ENCODE data around the gene SLC25A43. TPM values are rescaled to one million over a fixed set of nuclear protein-coding genes. Genes with fewer than 3 reads are reported as not detected.
A peak's percentile ranks its signal among the peaks of the same experiment; 100 is the strongest.
"Not testable (repeated sequence)": the region's sequence is repeated elsewhere in the genome, so short reads cannot be mapped to it uniquely, and the experiment has no call there.

The SLC25A43 gene
- total and polyA plus RNA-seq, 3 experiments from 2014 or later: 7.6 to 11.8 (median 10.6) TPM

DNA sequence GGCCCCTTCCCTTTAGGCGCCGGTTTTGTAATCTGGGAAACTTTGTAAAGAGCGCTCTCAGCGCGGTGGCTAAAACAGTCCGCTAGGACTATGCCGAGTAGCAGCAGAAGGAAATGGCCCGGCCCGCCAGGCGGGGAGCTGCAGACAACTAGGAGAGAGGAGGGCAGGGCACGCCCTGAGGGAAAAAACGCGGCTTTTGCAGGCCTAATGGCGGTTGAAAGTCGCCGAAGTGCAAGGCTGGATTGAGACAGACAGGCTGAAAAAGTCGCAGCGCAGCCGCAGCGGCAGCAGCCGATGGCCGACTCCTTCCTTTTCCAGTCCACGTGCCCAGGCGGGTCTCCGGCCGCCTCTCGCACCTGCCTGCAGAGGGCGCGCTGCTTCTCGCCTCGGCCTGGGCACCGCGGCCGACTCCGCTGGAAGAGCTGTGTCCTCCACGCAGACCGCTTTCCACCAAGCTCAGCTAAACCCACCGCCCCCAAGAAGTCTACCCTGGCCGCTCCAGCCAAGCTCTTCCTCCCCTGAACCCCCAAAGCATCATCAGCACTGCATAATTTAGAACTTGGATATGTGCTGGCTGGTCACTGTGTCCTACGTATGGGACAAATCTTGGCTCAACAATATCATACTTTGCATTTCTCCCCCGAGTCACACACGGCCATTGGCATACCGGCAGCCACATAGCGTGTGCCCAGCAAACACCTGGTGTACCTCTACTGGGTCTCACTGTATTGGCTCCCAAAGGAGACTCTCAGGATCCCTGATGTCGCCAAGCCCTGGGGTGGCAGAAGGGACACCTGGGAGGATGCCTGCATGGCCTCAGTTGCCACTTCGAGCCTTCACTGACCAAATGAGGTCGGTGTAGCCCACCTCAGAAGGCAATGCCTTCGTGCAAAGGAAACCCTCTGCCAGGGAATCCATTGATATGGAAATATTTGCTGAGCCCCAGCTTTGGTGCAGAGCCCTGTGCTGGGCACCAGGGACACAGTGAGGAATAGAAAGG is 83.6 kb downstream of the SLC25A43 start:
- Mint-ChIP-seq H3K27me3 (peaks cover 0 to 1% of the 10 kb centered on the region in 2 donors), H3K9me3 (no peaks in the 10 kb centered on the region), H3K4me1 (peaks cover 7 to 10% (median 8%) of the 10 kb centered on the region in 3 donors), H3K36me3 (no peaks in the 10 kb centered on the region), H3K27ac (peak overlapping the region in 7 of 8 donors; percentile 37 to 80 (median 48)), H3K4me3 (peak overlapping the region; percentile 41 to 89 (median 81))
- H3K36me3 ChIP-seq (ENCODE audit: insufficient read depth, low read length): no peaks in the 10 kb centered on the region
- H3K4me1 ChIP-seq (ENCODE audit: insufficient read depth, low read length): peaks cover 4% of the 10 kb centered on the region
- no peaks in the 10 kb centered on the region for H3K9me3 ChIP-seq (ENCODE audit: low read length)
- no peaks in the 10 kb centered on the region for H3K27me3 ChIP-seq (ENCODE audit: insufficient read depth, low read length, poor library complexity, severe bottlenecking)
- DNase-seq: peak; percentile 44 to 64 (median 54)
- no peak overlapping the region for H3K27ac ChIP-seq (ENCODE audit: low read depth, low read length)
- ChIA-PET CTCF (interaction anchor here (0.8 to 5.9 kb wide), 12 partner anchors 9 to 400 kb away, joined by 3 to 32 read pairs (median 5); partner anchors contain the start of gene SLC25A5), POLR2A (interaction anchor here (0.5 kb wide), 1 partner anchor 208 kb away, joined by 3 read pairs; no protein-coding TSS in a partner anchor)
- peak overlapping the region; percentile 37 for H3K4me3 ChIP-seq (ENCODE audit: low read length)

DNA sequence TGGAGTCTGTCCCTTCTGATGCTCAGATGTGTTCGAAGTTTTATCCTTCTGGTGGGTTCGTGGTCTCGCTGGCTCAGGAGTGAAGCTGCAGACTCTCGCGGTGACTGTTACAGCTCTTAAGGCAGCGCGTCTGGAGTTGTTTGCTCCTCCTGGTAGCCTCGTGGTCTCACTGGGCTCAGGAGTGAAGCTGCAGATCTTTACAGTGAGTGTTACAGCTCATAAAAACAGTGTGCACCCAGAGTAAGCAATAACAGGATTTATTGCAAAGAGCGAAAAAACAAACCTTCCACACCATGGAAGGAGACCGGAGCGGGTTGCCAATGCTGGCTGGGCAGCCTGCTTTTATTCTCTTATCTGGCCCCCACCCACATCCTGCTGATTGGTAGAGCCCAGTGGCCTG is 87.6 kb downstream of the SLC25A43 start:
- H3K36me3 Mint-ChIP-seq: no peaks in the 10 kb centered on the region
- no peak overlapping the region for H3K27ac Mint-ChIP-seq
- ChIA-PET POLR2A (no interaction called here), CTCF (no interaction called here)
- no peak overlapping the region for H3K4me3 Mint-ChIP-seq
- peaks cover 0 to 3% of the 10 kb centered on the region in 2 donors for H3K27me3 Mint-ChIP-seq
- Histone ChIP-seq H3K4me1 (ENCODE audit: insufficient read depth, low read length) (peaks cover 4% of the 10 kb centered on the region), H3K36me3 (ENCODE audit: insufficient read depth, low read length) (no peaks in the 10 kb centered on the region), H3K27me3 (ENCODE audit: insufficient read depth, low read length, poor library complexity, severe bottlenecking) (no peaks in the 10 kb centered on the region), H3K27ac (ENCODE audit: low read depth, low read length) (no peak overlapping the region), H3K4me3 (ENCODE audit: low read length) (no peak overlapping the region), H3K9me3 (ENCODE audit: low read length) (no peaks in the 10 kb centered on the region)
- H3K4me1 Mint-ChIP-seq: peaks cover 7 to 10% (median 8%) of the 10 kb centered on the region in 3 donors
- no peaks in the 10 kb centered on the region for H3K9me3 Mint-ChIP-seq
- DNase-seq: no peak

DNA sequence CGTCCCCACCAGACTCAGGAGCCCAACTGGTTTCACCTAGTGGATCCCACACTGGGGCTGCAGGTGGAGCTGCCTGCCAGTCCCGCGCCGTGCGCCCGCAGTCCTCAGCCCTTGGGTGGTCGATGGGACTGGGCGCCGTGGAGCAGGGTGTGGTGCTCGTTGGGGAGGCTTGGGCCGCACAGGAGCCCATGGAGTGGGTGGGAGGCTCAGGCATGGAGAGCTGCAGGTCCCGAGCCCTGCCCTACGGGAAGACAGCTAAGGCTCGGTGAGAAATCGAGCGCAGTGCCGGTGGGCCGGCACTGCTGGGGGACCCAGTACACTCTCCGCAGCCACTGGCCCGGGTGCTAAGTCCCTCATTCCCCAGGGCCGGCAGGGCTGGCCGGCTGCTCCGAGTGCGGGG is 88.6 kb downstream of the SLC25A43 start:
- not testable (repeated sequence) for H3K27ac ChIP-seq (ENCODE audit: low read depth, low read length); H3K36me3 ChIP-seq (ENCODE audit: insufficient read depth, low read length); DNase-seq; H3K4me3 Mint-ChIP-seq; H3K27me3 ChIP-seq (ENCODE audit: insufficient read depth, low read length, poor library complexity, severe bottlenecking); H3K36me3 Mint-ChIP-seq; H3K4me3 ChIP-seq (ENCODE audit: low read length); H3K4me1 Mint-ChIP-seq; H3K4me1 ChIP-seq (ENCODE audit: insufficient read depth, low read length); H3K27ac Mint-ChIP-seq; H3K9me3 ChIP-seq (ENCODE audit: low read length); H3K27me3 Mint-ChIP-seq; H3K9me3 Mint-ChIP-seq
- CTCF ChIA-PET: interaction anchor here (1.5 to 2.6 kb wide), 3 partner anchors 11 to 242 kb away, joined by 3 to 7 read pairs (median 5); no protein-coding TSS in a partner anchor
- POLR2A ChIA-PET: interaction anchor here (0.6 kb wide), 1 partner anchor 106 kb away, joined by 4 read pairs; no protein-coding TSS in a partner anchor

DNA sequence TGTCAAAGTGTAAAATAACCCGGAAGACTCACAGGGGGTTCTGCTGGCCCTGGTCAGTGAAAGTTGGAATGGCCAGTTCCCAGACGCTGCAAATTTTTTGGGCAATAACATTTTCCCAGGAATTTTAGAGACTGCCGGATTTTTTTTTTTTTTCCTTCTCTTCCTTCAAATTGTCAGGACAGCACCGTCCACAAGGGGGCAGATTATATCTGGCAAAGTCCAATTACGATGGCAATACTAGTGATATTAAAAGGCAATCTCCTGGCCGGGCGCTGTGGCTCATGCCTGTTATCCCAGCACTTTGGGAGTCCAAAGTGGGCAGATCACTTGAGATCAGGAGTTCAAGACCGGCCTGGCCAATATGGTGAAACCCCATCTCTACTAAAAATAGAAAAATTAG is 89.6 kb downstream of the SLC25A43 start:
- H3K27me3 Mint-ChIP-seq: peaks cover 0 to 3% of the 10 kb centered on the region in 2 donors
- POLR2A ChIA-PET: no interaction called here
- no peak overlapping the region for H3K4me3 Mint-ChIP-seq
- H3K36me3 ChIP-seq (ENCODE audit: insufficient read depth, low read length): no peaks in the 10 kb centered on the region
- peak; percentile 14 to 58 (median 22) for DNase-seq
- no peak overlapping the region for H3K4me3 ChIP-seq (ENCODE audit: low read length)
- H3K36me3 Mint-ChIP-seq: no peaks in the 10 kb centered on the region
- H3K9me3 ChIP-seq (ENCODE audit: low read length): no peaks in the 10 kb centered on the region
- no peaks in the 10 kb centered on the region for H3K4me1 ChIP-seq (ENCODE audit: insufficient read depth, low read length)
- H3K27ac Mint-ChIP-seq: peak overlapping the region in 1 of 8 donors; percentile 63
- no peaks in the 10 kb centered on the region for H3K4me1 Mint-ChIP-seq
- CTCF ChIA-PET: interaction anchor here (0.7 to 2.6 kb wide), 4 partner anchors 10 to 28 kb away, joined by 3 to 7 read pairs (median 4); no protein-coding TSS in a partner anchor
- H3K9me3 Mint-ChIP-seq: no peaks in the 10 kb centered on the region
- H3K27me3 ChIP-seq (ENCODE audit: insufficient read depth, low read length, poor library complexity, severe bottlenecking): no peaks in the 10 kb centered on the region
- no peak overlapping the region for H3K27ac ChIP-seq (ENCODE audit: low read depth, low read length)

DNA sequence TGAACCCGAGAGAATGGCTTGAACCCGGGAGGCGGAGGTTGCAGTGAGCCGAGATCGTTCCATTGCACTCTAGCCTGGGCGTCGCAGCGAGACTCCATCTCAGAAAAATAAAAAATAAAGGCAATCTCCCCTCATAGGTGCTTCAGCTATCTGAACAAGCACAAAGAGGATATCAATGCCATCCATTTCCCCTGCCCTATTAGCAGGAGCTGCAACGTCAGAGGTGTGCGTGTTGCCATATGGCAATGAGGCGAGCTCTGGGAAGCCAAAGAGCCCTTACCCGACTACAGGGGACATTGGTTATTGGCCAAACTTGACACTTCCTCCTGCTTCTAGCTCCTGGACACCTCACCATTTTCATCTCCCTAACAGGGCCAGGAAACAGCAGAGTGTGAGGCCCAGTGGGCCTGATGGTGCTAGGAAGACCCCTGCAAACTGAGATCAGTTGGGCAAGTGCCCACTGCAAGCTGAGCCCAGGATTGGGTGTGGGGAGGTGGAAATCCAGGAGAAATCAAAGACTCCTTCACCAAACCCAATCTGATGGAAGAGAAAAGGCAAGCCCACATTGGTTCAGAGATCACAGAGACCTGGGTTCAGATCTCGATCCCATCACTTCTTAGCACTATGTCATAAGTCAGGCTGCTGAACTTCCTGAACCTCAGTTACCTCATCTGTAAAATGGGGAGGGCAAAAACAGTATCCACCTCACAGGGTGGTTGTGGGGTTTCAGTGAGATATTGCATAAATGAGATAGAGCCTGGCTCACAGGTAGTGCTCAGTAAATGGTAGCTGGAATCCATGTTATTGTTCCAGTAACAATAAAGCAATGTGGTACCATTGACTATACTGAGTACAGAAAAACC is 90.3 kb downstream of the SLC25A43 start:
- no peaks in the 10 kb centered on the region for H3K36me3 ChIP-seq (ENCODE audit: insufficient read depth, low read length)
- Mint-ChIP-seq H3K27ac (no peak overlapping the region), H3K36me3 (no peaks in the 10 kb centered on the region), H3K9me3 (no peaks in the 10 kb centered on the region), H3K4me3 (peak overlapping the region in 1 of 7 donors; percentile 9), H3K27me3 (peaks cover 0 to 3% of the 10 kb centered on the region in 2 donors), H3K4me1 (no peaks in the 10 kb centered on the region)
- ChIA-PET CTCF (interaction anchor here (1.2 to 2.6 kb wide), 4 partner anchors 10 to 27 kb away, joined by 3 to 7 read pairs (median 4); no protein-coding TSS in a partner anchor), POLR2A (no interaction called here)
- no peak overlapping the region for H3K27ac ChIP-seq (ENCODE audit: low read depth, low read length)
- DNase-seq: no peak
- no peaks in the 10 kb centered on the region for H3K4me1 ChIP-seq (ENCODE audit: insufficient read depth, low read length)
- no peak overlapping the region for H3K4me3 ChIP-seq (ENCODE audit: low read length)
- no peaks in the 10 kb centered on the region for H3K27me3 ChIP-seq (ENCODE audit: insufficient read depth, low read length, poor library complexity, severe bottlenecking)
- no peaks in the 10 kb centered on the region for H3K9me3 ChIP-seq (ENCODE audit: low read length)

DNA sequence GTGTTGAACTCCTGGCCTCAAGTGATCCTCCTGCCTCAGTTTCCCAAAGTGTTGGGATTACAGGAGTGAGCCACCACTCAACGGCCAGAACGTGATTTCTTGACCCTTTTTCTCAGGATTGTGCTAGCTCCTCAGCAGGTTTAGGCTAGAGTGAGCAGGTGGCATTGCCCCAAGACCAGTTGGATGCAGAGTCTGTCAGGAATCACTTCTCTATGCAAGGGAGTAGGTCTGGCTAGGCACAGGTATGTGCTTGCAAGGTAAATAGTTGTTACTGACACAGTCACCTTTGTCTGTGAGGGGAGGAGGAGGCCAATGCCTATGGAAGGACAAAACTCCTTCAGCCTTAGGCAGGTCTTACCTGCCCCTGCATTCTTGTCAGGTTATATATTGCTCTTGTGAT is 93.3 kb downstream of the SLC25A43 start:
- H3K4me1 ChIP-seq (ENCODE audit: insufficient read depth, low read length): peaks cover 5% of the 10 kb centered on the region
- CTCF ChIA-PET: interaction anchor here (3.0 kb wide), 1 partner anchor 10 kb away, joined by 10 read pairs; no protein-coding TSS in a partner anchor

DNA sequence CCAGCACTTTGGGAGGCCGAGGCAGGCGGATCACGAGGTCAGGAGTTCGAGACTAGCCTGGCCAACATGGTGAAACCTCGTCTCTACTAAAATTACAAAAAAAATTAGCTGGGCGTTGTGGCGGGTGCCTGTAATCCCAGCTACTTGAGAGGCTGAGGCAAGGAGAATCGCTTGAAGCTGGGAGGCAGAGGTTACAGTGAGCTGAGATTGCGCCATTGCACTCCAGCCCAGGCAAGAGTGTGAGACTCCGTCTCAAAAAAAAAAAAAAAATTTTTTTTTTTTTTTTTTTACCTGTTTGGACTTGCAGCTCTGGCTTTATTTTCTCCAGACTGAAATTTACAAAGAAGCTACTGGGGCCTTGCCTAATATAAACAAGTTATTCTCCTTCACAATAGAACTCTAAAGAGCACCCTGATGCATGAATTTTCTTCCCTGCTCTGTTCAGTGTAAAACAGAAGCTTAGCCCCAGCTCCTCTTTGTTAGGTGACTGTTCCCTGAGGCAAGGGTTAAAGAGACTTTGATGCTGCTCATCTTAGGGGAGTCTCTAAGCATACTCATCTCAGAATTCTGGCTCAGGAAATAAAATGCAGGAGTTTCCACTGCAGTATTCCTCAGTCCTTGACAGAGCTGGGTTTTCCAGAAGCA is 94.8 kb downstream of the SLC25A43 start:
- H3K27me3 Mint-ChIP-seq; H3K9me3 Mint-ChIP-seq; H3K36me3 ChIP-seq (ENCODE audit: insufficient read depth, low read length); H3K4me3 Mint-ChIP-seq; H3K4me1 ChIP-seq (ENCODE audit: insufficient read depth, low read length); H3K27me3 ChIP-seq (ENCODE audit: insufficient read depth, low read length, poor library complexity, severe bottlenecking); H3K27ac ChIP-seq (ENCODE audit: low read depth, low read length); H3K36me3 Mint-ChIP-seq; H3K4me3 ChIP-seq (ENCODE audit: low read length); POLR2A ChIA-PET; H3K4me1 Mint-ChIP-seq; H3K9me3 ChIP-seq (ENCODE audit: low read length); DNase-seq: not testable (repeated sequence)
- H3K27ac Mint-ChIP-seq: peak overlapping the region in 1 of 8 donors; percentile 55
- CTCF ChIA-PET: interaction anchor here (1.1 kb wide), 1 partner anchor 11 kb away, joined by 4 read pairs; no protein-coding TSS in a partner anchor

More for the DNA sequence above, 93.3 kb downstream of the SLC25A43 start:
- Mint-ChIP-seq H3K9me3 (no peaks in the 10 kb centered on the region), H3K4me3 (no peak overlapping the region), H3K27ac (no peak overlapping the region), H3K36me3 (no peaks in the 10 kb centered on the region), H3K27me3 (peaks cover 0 to 7% of the 10 kb centered on the region in 2 donors), H3K4me1 (peaks cover 5 to 7% (median 6%) of the 10 kb centered on the region in 3 donors)
- Histone ChIP-seq H3K27ac (ENCODE audit: low read depth, low read length) (no peak overlapping the region), H3K9me3 (ENCODE audit: low read length) (no peaks in the 10 kb centered on the region), H3K36me3 (ENCODE audit: insufficient read depth, low read length) (no peaks in the 10 kb centered on the region), H3K27me3 (ENCODE audit: insufficient read depth, low read length, poor library complexity, severe bottlenecking) (no peaks in the 10 kb centered on the region), H3K4me3 (ENCODE audit: low read length) (no peak overlapping the region)
- DNase-seq: no peak
- POLR2A ChIA-PET: no interaction called here
